ENCODE results near the gene STRA6.

Gene STRA6

GRCh38 chr15:74178326-74179100, 24.1 kb downstream of the STRA6 start:
- H3K27me3 ChIP-seq (ENCODE audit: control insufficient read depth, insufficient read depth, low read length): no peaks in the 10 kb centered on the region
- peaks cover 28% of the 10 kb centered on the region for H3K4me1 ChIP-seq (ENCODE audit: control insufficient read depth, insufficient read depth, low read length)
- no peak overlapping the region for H3K4me3 ChIP-seq (ENCODE audit: low read depth, low read length)
- H3K9me3 ChIP-seq (ENCODE audit: control insufficient read depth, insufficient read depth, low read depth, low read length): no peaks in the 10 kb centered on the region
- no peak overlapping the region for H3K9ac ChIP-seq (ENCODE audit: low read length)
- H3K36me3 ChIP-seq (ENCODE audit: control insufficient read depth, insufficient read depth, low read length): peaks cover 15% of the 10 kb centered on the region; the same call in 1 of the 2 replicates
- no peak overlapping the region for H3K27ac ChIP-seq (ENCODE audit: low read depth, low read length)

DNA sequence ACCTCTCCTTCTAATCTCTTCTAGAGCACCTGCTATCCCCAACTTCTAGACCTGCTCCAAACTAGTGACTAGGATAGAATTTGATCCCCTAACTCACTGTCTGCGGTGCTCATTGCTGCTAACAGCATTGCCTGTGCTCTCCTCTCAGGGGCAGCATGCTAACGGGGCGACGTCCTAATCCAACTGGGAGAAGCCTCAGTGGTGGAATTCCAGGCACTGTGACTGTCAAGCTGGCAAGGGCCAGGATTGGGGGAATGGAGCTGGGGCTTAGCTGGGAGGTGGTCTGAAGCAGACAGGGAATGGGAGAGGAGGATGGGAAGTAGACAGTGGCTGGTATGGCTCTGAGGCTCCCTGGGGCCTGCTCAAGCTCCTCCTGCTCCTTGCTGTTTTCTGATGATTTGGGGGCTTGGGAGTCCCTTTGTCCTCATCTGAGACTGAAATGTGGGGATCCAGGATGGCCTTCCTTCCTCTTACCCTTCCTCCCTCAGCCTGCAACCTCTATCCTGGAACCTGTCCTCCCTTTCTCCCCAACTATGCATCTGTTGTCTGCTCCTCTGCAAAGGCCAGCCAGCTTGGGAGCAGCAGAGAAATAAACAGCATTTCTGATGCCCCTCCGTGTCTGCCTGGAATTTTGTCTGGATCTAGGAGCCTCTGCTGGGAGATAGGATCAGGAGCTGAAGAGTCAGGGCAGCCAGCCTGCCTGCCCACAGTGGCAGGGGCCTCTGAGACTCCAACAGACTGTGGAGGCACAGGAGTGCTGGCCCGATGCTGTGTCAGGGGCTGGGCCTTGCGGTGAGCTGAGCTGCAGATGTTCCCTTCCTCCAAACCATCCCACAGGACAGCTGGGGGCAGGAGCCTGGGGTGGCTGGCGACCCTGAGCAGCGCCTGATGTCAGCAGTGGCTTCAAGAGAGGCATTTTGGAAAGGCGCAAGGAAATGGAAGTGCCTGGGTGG, 26.0 kb downstream of the STRA6 start:
- Histone ChIP-seq H3K27me3 (ENCODE audit: control insufficient read depth, insufficient read depth, low read length) (no peaks in the 10 kb centered on the region), H3K9ac (ENCODE audit: low read length) (no peak overlapping the region), H3K36me3 (ENCODE audit: control insufficient read depth, insufficient read depth, low read length) (peaks cover 12% of the 10 kb centered on the region; the same call in 1 of the 2 replicates), H3K27ac (ENCODE audit: low read depth, low read length) (no peak overlapping the region), H3K4me3 (ENCODE audit: low read depth, low read length) (no peak overlapping the region), H3K9me3 (ENCODE audit: control insufficient read depth, insufficient read depth, low read depth, low read length) (no peaks in the 10 kb centered on the region), H3K4me1 (ENCODE audit: control insufficient read depth, insufficient read depth, low read length) (peaks cover 42% of the 10 kb centered on the region)

GRCh38 chr15:74175271-74176191, 27.1 kb downstream of the STRA6 start:
- H3K36me3 ChIP-seq (ENCODE audit: control insufficient read depth, insufficient read depth, low read length): peaks cover 6% of the 10 kb centered on the region; the same call in 1 of the 2 replicates
- no peak overlapping the region for H3K9ac ChIP-seq (ENCODE audit: low read length)
- no peaks in the 10 kb centered on the region for H3K9me3 ChIP-seq (ENCODE audit: control insufficient read depth, insufficient read depth, low read depth, low read length)
- H3K4me3 ChIP-seq (ENCODE audit: low read depth, low read length): no peak overlapping the region
- H3K27ac ChIP-seq (ENCODE audit: low read depth, low read length): no peak overlapping the region
- H3K27me3 ChIP-seq (ENCODE audit: control insufficient read depth, insufficient read depth, low read length): no peaks in the 10 kb centered on the region
- peaks cover 42% of the 10 kb centered on the region for H3K4me1 ChIP-seq (ENCODE audit: control insufficient read depth, insufficient read depth, low read length)

DNA sequence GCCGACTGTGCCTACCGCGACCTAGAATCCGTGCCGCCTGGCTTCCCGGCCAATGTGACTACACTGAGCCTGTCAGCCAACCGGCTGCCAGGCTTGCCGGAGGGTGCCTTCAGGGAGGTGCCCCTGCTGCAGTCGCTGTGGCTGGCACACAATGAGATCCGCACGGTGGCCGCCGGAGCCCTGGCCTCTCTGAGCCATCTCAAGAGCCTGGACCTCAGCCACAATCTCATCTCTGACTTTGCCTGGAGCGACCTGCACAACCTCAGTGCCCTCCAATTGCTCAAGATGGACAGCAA, 27.7 kb downstream of the STRA6 start:
- no peak overlapping the region for H3K9ac ChIP-seq (ENCODE audit: low read length)
- no peaks in the 10 kb centered on the region for H3K27me3 ChIP-seq (ENCODE audit: control insufficient read depth, insufficient read depth, low read length)
- H3K27ac ChIP-seq (ENCODE audit: low read depth, low read length): no peak overlapping the region
- H3K36me3 ChIP-seq (ENCODE audit: control insufficient read depth, insufficient read depth, low read length): peaks cover 3% of the 10 kb centered on the region; the same call in 1 of the 2 replicates
- H3K4me1 ChIP-seq (ENCODE audit: control insufficient read depth, insufficient read depth, low read length): peaks cover 42% of the 10 kb centered on the region
- H3K4me3 ChIP-seq (ENCODE audit: low read depth, low read length): no peak overlapping the region
- no peaks in the 10 kb centered on the region for H3K9me3 ChIP-seq (ENCODE audit: control insufficient read depth, insufficient read depth, low read depth, low read length)

DNA sequence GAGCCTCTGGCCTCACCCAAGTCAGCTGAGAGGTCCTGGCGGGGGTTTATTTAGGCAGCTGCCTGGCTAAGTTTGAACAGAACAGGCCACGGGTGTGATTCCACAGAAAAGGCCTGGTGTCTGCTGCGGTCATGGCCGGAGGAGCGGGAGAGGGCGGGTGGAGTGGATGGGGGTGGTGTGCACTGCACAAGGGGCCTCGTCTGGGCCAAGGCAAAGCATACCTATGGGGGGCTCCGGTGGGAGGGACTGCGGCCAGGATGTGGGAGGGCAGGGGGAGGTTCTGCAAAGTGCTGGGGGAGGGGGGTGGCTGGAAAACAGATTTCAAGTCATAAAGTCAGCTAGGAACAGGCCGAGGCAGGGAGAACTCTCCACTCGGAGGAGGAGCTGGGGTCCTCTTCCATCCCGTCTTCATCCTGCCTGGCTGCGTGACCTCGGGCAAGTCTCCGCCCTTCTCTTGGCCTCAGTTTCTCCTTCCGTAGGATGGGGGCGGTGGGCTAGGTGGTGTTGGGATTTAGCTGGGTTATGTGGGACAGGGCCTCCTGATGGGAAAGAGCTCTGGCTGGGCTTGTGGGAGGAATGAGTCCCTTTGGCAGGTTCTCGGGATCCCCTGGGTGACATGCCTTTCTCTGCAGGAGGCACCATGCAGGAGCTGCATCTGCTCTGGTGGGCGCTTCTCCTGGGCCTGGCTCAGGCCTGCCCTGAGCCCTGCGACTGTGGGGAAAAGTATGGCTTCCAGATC, 28.2 kb downstream of the STRA6 start:
- H3K4me1 ChIP-seq (ENCODE audit: control insufficient read depth, insufficient read depth, low read length): peaks cover 42% of the 10 kb centered on the region
- no peak overlapping the region for H3K4me3 ChIP-seq (ENCODE audit: low read depth, low read length)
- H3K27ac ChIP-seq (ENCODE audit: low read depth, low read length): no peak overlapping the region
- no peaks in the 10 kb centered on the region for H3K9me3 ChIP-seq (ENCODE audit: control insufficient read depth, insufficient read depth, low read depth, low read length)
- no peaks in the 10 kb centered on the region for H3K27me3 ChIP-seq (ENCODE audit: control insufficient read depth, insufficient read depth, low read length)
- H3K36me3 ChIP-seq (ENCODE audit: control insufficient read depth, insufficient read depth, low read length): no peaks in the 10 kb centered on the region
- H3K9ac ChIP-seq (ENCODE audit: low read length): no peak overlapping the region

DNA sequence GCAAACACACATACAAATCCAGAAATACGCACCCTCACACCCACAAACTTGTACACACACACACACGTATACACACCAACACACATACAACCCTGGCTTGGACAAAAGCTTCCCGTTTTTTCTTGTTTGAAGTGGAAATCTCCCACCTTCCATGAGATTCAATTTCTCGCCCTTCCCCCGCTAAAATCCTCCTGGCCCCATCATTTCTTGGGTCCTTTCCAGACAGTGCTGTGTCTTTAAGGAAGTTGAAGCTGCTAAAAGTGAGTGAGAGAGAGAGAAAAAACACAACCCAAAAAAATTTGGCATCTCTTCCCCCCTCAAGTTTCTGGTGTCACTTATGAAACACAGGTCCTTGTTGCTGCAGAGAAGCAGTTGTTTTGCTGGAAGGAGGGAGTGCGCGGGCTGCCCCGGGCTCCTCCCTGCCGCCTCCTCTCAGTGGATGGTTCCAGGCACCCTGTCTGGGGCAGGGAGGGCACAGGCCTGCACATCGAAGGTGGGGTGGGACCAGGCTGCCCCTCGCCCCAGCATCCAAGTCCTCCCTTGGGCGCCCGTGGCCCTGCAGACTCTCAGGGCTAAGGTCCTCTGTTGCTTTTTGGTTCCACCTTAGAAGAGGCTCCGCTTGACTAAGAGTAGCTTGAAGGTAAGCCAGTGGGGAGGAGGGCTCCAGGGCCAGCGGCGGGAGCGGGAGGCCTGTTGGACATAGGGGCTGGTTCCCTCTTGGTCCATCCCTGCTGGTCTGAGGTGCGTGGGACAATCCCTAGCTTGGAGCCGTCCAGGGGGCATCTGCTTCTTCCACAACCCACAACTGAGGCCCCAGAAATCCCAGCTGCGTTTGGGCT, 29.0 kb downstream of the STRA6 start, which contains the start of gene ISLR:
ISLR (plus strand) TSS at position 331 of the 839 bp plus-strand sequence. CDS start 1,149 bp downstream, outside the sequence.
- Histone ChIP-seq H3K4me1 (ENCODE audit: control insufficient read depth, insufficient read depth, low read length) (peaks cover 42% of the 10 kb centered on the region), H3K9me3 (ENCODE audit: control insufficient read depth, insufficient read depth, low read depth, low read length) (no peaks in the 10 kb centered on the region), H3K36me3 (ENCODE audit: control insufficient read depth, insufficient read depth, low read length) (no peaks in the 10 kb centered on the region), H3K4me3 (ENCODE audit: low read depth, low read length) (no peak within 1 kb of the TSS), H3K27ac (ENCODE audit: low read depth, low read length) (no peak within 1 kb of the TSS), H3K27me3 (ENCODE audit: control insufficient read depth, insufficient read depth, low read length) (no peaks in the 10 kb centered on the region), H3K9ac (ENCODE audit: low read length) (no peak within 1 kb of the TSS)

GRCh38 chr15:74172701-74173379, 29.7 kb downstream of the STRA6 start:
- H3K27me3 ChIP-seq (ENCODE audit: control insufficient read depth, insufficient read depth, low read length): no peaks in the 10 kb centered on the region
- H3K4me1 ChIP-seq (ENCODE audit: control insufficient read depth, insufficient read depth, low read length): peaks cover 40% of the 10 kb centered on the region
- H3K9me3 ChIP-seq (ENCODE audit: control insufficient read depth, insufficient read depth, low read depth, low read length): no peaks in the 10 kb centered on the region
- no peak overlapping the region for H3K4me3 ChIP-seq (ENCODE audit: low read depth, low read length)
- no peak overlapping the region for H3K9ac ChIP-seq (ENCODE audit: low read length)
- H3K36me3 ChIP-seq (ENCODE audit: control insufficient read depth, insufficient read depth, low read length): no peaks in the 10 kb centered on the region
- H3K27ac ChIP-seq (ENCODE audit: low read depth, low read length): no peak overlapping the region

GRCh38 chr15:74171965-74172541, 30.5 kb downstream of the STRA6 start:
- no peaks in the 10 kb centered on the region for H3K36me3 ChIP-seq (ENCODE audit: control insufficient read depth, insufficient read depth, low read length)
- H3K27ac ChIP-seq (ENCODE audit: low read depth, low read length): no peak overlapping the region
- H3K27me3 ChIP-seq (ENCODE audit: control insufficient read depth, insufficient read depth, low read length): no peaks in the 10 kb centered on the region
- no peaks in the 10 kb centered on the region for H3K9me3 ChIP-seq (ENCODE audit: control insufficient read depth, insufficient read depth, low read depth, low read length)
- H3K9ac ChIP-seq (ENCODE audit: low read length): no peak overlapping the region
- H3K4me3 ChIP-seq (ENCODE audit: low read depth, low read length): no peak overlapping the region
- H3K4me1 ChIP-seq (ENCODE audit: control insufficient read depth, insufficient read depth, low read length): peaks cover 32% of the 10 kb centered on the region

Measured in HUES6 (cell line).